Activated T-helper 1 cell treated with Interleukin-2 at 50 U/mL for 16 hours (primary cell): ENCODE results near the gene HSPG2.
"Not testable (repeated sequence)": the region's sequence is repeated elsewhere in the genome, so short reads cannot be mapped to it uniquely, and the experiment has no call there.

Experiments
- DNase-seq: peaks from one replicate; pipeline ENCODE4 v3.0.0-alpha.2; 2020; ENCODE audit warnings: low read depth

HSPG2 gene

GRCh38 chr1:21823980-21824702, 113.0 kb downstream of the HSPG2 start:
- no peak for DNase-seq

- DNase-seq: no peak
These were observed 113.7 kb downstream of the HSPG2 start for GRCh38 chr1:21823206-21823979.

GRCh38 chr1:21822349-21822748, 114.8 kb downstream of the HSPG2 start:
- DNase-seq: no peak

GRCh38 chr1:21821385-21822019, 115.6 kb downstream of the HSPG2 start:
- DNase-seq: no peak

GRCh38 chr1:21820597-21821232, 116.4 kb downstream of the HSPG2 start:
- DNase-seq: no peak

GRCh38 chr1:21818656-21819055, 118.5 kb downstream of the HSPG2 start:
- DNase-seq: no peak

- no peak for DNase-seq
These were observed 120.4 kb downstream of the HSPG2 start for GRCh38 chr1:21816602-21817302.

- DNase-seq: no peak
These were observed 121.3 kb downstream of the HSPG2 start for GRCh38 chr1:21815724-21816321.

- DNase-seq: no peak
These were observed 122.0 kb downstream of the HSPG2 start for GRCh38 chr1:21814981-21815582.

GRCh38 chr1:21814241-21814918, 122.7 kb downstream of the HSPG2 start:
- DNase-seq: peak; percentile 9

GRCh38 chr1:21813542-21813941, 123.6 kb downstream of the HSPG2 start:
- no peak for DNase-seq

- DNase-seq: no peak
These were observed 125.2 kb downstream of the HSPG2 start, which contains the start of gene LDLRAD2 for GRCh38 chr1:21811875-21812305. TSS of gene LDLRAD2 (plus strand) at chr1:21812265. CDS start at chr1:21812452, 187 bp downstream.

- no peak for DNase-seq
These were observed 132.6 kb downstream of the HSPG2 start for GRCh38 chr1:21804536-21804935.

GRCh38 chr1:21801100-21801499, 136.0 kb downstream of the HSPG2 start:
- DNase-seq: no peak

- DNase-seq: no peak
These were observed 137.4 kb downstream of the HSPG2 start for GRCh38 chr1:21799730-21800129.

- no peak for DNase-seq
These were observed 142.0 kb downstream of the HSPG2 start for GRCh38 chr1:21795075-21795474.

- no peak for DNase-seq
These were observed 142.5 kb downstream of the HSPG2 start for GRCh38 chr1:21794656-21795055.

GRCh38 chr1:21793104-21793503, 144.0 kb downstream of the HSPG2 start:
- DNase-seq: no peak

GRCh38 chr1:21786640-21787039, 150.5 kb downstream of the HSPG2 start:
- DNase-seq: no peak

- not testable (repeated sequence) for DNase-seq
These were observed 151.3 kb downstream of the HSPG2 start for GRCh38 chr1:21785764-21786163.
